GM13976 (cell line): Measurements from ENCODE around the gene SPATA13.
A peak's percentile ranks its signal among the peaks of the same experiment; 100 is the strongest.

Source experiments
- DNase-seq: peaks from one replicate; pipeline ENCODE4 v3.0.0; 2012; ENCODE audit warnings: low spot score
- CTCF ChIP-seq: IDR thresholded peaks from 2 replicates; pipeline ENCODE4 v1.5.1; 2012; ENCODE audit warnings: borderline replicate concordance, mild to moderate bottlenecking; ENCODE audit not compliant: insufficient read depth; ENCODE audit errors: extremely low read depth, missing control alignments, control extremely low read depth
- in situ Hi-C: fragments of 300-500 bp; cut with MboI; formaldehyde crosslinking; loops from one replicate; pipeline ENCODE4 v1.12.0; 2022; ENCODE audit warnings: low sequenced_read_pairs, mixed read lengths, inconsistent platforms; ENCODE audit not compliant: unreplicated experiment

Gene SPATA13

DNA sequence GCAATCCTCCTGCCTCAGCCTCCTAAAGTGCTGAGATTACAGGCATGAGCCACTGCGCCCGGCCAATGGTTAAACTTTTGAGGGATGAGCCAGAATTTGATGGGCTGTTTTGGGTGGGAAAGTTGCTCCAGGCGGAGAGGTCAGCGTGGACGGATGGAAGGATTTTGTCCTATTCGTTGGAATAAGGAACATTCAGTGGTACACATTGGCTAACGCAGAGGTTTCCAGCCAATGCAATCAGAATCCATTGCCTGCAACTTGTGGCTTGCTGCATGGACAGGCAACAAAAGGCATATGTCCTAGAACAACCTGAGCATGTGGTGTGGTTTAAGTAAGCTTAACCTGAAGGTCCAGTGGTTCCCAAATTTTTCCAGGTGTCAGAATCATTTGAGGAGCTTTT lies 113.4 kb downstream of the SPATA13 start:
- DNase-seq = no peak
- in situ Hi-C loops = no loop called here
- TF ChIP-seq CTCF = no peak

- DNase-seq = peak; percentile 79
- TF ChIP-seq CTCF = no peak
- in situ Hi-C loops = no loop called here
These were observed 114.0 kb downstream of the SPATA13 start for GRCh38 chr13:24274452-24275021.

DNA sequence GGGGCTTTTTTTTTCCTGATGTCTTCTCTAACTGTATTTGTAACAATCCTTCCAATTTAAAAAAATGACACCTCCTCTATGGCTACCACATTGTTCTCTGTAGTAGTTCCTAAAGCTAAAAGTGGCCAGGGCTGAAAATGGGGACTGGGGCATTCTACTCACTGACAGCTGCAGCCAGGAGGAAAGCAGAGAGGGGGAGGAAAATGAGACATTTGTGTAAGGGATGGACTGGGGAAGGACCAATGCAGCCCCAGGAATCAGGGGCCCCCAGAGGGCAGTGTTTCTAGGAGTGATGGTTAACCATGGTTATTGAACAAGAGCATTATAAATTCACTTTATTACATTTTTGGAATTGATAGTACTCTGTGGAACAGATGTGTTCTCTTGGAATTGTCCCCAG lies 114.5 kb downstream of the SPATA13 start:
- in situ Hi-C loops = no loop called here
- DNase-seq = no peak
- TF ChIP-seq CTCF = no peak

- peak; percentile 52 for DNase-seq
- no peak for TF ChIP-seq CTCF
- in situ Hi-C loops = no loop called here
These were observed 115.8 kb downstream of the SPATA13 start for GRCh38 chr13:24276306-24276705.

DNA sequence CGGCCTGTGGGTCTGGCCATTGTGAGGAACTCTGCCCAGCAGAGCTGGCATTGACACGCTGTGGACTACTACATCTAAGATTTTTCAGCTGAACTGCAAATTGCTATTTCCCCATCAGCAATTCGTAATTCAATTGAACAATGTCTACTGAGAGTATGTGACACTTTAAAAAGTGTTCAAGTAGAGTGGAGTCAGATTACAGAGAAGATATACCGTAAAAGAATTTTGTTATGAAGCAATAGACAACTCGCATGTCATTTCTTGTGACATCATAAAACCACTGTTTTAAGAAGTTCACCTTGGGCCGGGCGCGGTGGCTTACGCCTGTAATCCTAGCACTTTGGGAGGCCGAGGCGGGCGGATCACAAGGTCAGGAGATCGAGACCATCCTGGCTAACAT lies 116.3 kb downstream of the SPATA13 start:
- TF ChIP-seq CTCF = no peak
- no peak for DNase-seq
- in situ Hi-C loops = no loop called here

DNA sequence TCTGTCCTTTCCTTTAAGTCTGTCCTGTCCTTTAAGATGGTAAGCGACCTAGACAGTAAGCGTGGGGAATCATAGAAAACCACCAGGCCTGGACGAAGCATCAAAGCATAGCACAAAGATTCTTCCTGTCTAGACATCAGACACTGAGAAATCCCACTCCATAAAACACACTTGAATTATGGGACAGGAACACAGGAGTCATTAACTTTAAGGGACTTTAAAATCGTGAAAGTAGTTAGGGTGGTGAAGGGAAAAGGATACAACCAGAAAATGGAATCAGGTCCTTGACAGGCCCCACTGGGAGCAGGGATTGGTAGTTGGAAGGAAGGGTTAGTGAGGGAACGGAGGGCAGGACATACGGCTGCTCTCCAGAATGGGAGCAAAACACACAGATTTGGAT lies 117.2 kb downstream of the SPATA13 start:
- in situ Hi-C loops = no loop called here
- TF ChIP-seq CTCF = no peak
- DNase-seq = no peak
